H1 (cell line): ENCODE data around the gene NXNL2.

Experiments
- CBX8 ChIP-seq: fragments of 300-800, 300-1000 bp; sonication (generic); IDR thresholded peaks from 2 replicates; pipeline ENCODE4 v1.7.1; 2016; ENCODE audit warnings: low read depth, low read length, borderline replicate concordance
- CHD2 ChIP-seq: IDR thresholded peaks from 2 replicates; pipeline ENCODE4 v1.6.1; 2012; ENCODE audit warnings: low read length, improper control_type of control experiment
- CTCF ChIP-seq, 3 experiments: IDR thresholded peaks; 1 replicate in 2 of 3; 2 replicates in 1 of 3; pipeline versions ENCODE4 v1.5.1 to v1.6.1; 2011; ENCODE audit warnings: low read length in 3 of 3, mild to moderate bottlenecking in 3 of 3, inconsistent platforms in 2 of 3, low read depth in 1 of 3, moderate library complexity in 1 of 3; ENCODE audit not compliant: insufficient read depth in 1 of 3; ENCODE audit errors: control extremely low read depth in 1 of 3
- EZH2 ChIP-seq: fragments of 200-600 bp; sonication (generic); IDR thresholded peaks from 2 replicates; pipeline ENCODE4 v1.7.1; 2012; ENCODE audit warnings: low read depth, mild to moderate bottlenecking, moderate library complexity, low read length, inconsistent platforms; ENCODE audit not compliant: severe bottlenecking
- HDAC2 ChIP-seq, 2 experiments: fragments of 300-600 bp in 1 of 2; sonication (generic) in 1 of 2; IDR thresholded peaks; 2 replicates each; pipeline ENCODE4 v1.6.1; 2011 to 2012; ENCODE audit warnings: low read depth in 2 of 2, low read length in 2 of 2, mild to moderate bottlenecking in 2 of 2, moderate library complexity in 2 of 2, borderline replicate concordance in 1 of 2, inconsistent platforms in 1 of 2
- JUND ChIP-seq: IDR thresholded peaks from 2 replicates; pipeline ENCODE4 v1.6.1; 2011; ENCODE audit warnings: mild to moderate bottlenecking, improper control_type of control experiment, low read length
- POLR2AphosphoS5 ChIP-seq: IDR thresholded peaks from 2 replicates; pipeline ENCODE4 v1.6.1; 2011; ENCODE audit warnings: low read depth, low read length
- RFX5 ChIP-seq: IDR thresholded peaks from 2 replicates; pipeline ENCODE4 v1.6.1; 2011; ENCODE audit warnings: low read depth, low read length, improper control_type of control experiment, borderline replicate concordance
- SP4 ChIP-seq: IDR thresholded peaks from 2 replicates; pipeline ENCODE4 v1.6.1; 2012; ENCODE audit warnings: low read length, inconsistent platforms
- YY1 ChIP-seq: IDR thresholded peaks from 2 replicates; pipeline ENCODE4 v1.6.1; 2011; ENCODE audit warnings: low read depth, mild to moderate bottlenecking, low read length

GRCh38 chr9:88529496-88529895 is 5.5 kb upstream of the NXNL2 start:
- TF ChIP-seq CTCF (IDR thresholded peaks at IDR 0.05; ENCODE audit: control extremely low read depth in 1 of 3, insufficient read depth in 1 of 3, low read depth in 1 of 3, low read length in 3 of 3) (no peak), CBX8 (no peak), HDAC2 (IDR thresholded peaks at IDR 0.05; ENCODE audit: borderline replicate concordance in 1 of 2, low read depth in 2 of 2, low read length in 2 of 2) (no peak), EZH2 (no peak), JUND (no peak), SP4 (no peak), CHD2 (no peak), POLR2AphosphoS5 (no peak), YY1 (no peak), RFX5 (no peak)
